HG03432 (cell line): ENCODE results near the gene SLC26A2.
A peak's percentile ranks its signal among the peaks of the same experiment; 100 is the strongest.

ENCODE experiments used
- ATAC-seq: cut with Tn5 transposase; IDR thresholded peaks from one replicate; pipeline ENCODE4 v1.9.1; 2021; ENCODE audit warnings: mild to moderate bottlenecking, moderate library complexity; ENCODE audit not compliant: unreplicated experiment

SLC26A2 gene

DNA sequence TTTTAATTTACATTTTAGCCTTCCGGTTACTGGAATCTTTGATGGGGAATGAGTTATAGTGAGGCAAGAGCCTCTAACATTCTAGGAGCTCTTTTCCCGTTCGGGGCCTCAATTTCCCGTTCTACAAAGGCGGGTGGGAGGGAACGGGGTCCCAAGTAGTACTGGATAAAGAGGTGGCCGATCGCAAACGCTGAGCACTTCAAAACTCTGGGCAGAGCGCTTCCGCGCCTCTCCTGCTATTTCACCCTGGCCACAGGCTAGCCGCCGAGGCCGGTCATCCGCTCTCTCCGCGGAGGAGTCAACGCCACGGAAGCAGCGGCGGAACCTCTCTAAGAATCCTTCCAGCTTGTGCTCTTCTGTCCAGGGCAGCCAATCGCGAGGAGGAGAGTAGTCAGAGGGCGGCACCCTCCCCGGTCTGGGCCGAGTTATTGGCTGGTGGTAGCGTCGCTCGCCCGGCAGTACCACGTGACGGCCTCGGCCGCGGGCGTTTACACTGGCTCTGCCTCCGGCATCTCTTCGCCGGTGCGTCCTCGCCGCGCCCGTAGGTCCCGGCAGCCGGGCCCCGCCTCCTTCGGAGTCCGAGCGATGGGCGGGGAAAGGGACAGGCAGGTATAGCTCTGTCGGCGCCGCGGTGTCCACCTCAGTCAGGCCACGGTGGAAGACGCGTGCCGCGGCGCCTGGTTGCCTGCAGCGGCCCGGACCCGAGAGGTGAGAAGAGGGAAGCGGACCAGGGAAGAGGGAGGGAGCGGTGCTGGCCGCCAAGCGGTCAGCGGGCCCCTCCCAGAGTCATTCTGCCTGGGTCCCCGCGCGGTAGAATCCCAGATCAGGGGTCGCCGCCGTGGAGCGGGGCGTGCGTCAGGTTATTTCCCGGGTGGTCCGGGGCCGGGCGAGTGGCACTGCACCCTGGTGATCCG lies at the start of gene SLC26A2:
TSS of gene SLC26A2 (plus strand) at position 487 of the 914 bp plus-strand sequence. CDS start 16,895 bp downstream, outside the sequence.
- peak; percentile 99 for ATAC-seq

DNA sequence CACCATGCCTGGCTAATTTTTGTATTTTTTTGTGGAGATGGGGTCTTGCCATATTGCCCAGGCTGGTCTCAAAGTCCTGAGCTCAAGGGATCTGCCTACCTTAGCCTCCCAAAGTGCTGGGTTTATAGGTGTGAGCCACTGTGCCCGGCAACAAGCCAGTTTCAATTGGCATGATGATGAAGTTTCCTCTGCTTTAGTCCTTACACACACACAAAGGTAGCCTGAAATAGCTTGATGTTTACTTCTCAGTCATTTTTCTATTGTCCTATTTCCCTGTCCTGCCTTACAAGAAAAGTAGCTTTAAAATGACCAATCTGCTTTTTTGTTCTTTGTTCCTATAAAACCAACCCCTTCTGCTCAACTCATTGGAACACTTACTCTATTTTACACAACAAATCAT lies 49.5 kb upstream of the SLC26A2 start:
- ATAC-seq = no peak

DNA sequence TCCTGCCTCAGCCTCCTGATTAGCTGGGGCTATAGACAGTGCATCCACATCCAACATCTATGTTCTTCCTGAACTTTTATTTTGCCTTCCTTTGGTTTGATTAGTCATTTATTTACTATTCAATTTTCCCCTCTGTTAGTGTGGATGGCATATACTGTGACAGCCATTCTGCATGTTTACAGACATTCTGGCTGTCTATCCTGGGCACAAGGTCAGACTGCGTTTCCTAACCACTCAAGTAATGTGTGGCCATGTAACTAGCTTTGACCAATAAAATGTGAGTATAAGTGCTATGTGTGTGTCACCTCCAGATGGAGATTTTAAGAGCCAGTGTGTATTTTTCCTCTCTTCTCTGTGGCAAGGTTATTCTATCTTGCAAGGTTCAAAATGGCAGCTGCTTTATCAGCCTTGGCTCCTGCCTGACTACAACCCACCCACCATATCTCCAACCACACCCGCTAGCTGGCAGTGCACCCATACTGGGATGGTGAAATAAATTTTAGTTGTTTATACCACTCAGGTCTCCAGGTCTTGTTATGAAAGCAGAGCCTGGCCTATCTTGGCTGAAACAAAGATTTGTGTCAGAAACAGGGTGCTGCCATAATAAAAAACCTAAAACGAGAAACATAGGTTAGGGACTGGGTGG lies 48.2 kb upstream of the SLC26A2 start:
- no peak for ATAC-seq

DNA sequence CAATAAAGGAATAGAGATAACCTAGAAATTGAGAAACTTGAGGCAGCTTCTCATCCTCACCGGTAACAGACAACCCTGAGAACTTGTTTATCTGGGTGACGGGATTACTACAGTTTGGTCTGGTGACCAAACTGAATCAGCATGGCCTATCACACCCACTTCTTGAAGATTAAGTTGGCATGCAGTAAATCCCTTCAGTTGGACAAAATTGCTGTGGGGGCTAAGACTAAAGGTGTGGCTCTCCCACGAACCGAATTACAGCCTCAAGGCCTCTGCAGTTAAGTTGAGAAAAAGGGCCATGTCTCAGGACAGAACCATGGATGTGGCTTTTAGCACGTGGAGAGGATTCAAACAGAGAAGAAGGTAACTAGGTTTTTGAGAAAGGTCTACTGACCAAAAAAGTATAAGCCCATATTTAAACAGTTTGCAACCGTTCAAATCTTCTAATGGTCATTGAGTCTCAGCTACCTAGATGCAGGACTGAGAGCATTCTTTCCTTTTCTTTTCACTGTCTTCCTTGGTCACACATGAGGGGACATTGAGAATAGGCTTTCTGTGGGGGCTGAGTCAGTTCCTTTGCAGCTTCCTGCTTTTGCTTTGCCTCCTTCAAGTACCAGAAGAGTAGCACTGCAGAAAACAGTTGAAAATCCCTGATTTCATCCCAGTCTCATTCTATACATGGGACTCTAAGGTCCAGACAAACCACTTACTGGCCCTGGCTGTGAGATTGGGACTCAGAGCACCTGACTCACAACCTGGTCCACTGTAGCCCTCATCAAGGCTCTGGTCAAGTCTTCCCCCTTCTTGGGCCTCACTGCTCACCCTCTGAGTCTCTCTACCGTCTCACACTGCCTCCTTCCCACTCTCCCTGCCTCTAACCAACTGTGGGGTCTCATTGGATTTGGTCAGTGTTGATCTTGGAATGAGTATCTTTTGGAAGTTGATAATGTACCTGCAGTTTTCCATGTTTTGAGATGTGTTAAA lies 46.8 kb upstream of the SLC26A2 start:
- no peak for ATAC-seq

DNA sequence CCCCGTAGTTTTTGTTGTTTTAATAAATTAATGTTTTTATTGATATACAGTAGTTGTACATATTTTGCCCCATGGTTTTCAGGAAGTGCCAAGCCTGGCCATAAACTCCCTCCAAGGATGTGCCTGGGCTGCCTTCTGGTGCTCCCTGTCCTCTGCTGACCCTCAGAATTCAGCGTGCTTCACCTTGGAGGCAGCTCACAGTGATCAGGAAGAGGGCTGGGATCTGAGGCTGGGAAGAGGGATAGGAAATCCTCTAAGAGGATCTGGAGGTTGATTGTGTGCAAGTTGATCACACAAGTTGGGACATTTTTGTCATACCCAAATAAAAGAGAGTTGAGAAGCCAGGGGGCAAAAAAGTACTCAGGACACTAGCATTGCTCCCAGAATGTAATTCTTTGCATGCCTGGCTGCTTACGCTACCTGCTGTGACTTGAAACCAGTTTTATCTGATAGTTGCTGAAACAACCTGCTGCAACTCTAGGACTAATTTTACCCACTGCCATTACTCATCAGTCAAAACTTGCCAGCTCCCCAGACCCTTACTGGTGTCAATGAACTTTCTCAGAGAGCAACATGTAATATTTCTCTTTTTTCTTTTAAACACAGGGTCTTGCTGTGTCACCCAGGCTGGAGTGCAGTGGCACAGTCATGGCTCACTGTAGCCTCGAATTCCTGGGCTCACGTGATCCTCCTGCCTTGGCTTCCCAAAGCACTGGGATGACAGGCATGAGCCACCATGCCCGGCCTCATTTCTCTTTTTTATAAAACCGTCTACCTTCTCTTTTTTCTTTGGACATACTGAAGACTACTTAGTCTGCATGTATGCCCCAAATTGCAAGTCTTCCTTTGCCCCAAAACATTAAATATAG lies 44.9 kb upstream of the SLC26A2 start:
- no peak for ATAC-seq

DNA sequence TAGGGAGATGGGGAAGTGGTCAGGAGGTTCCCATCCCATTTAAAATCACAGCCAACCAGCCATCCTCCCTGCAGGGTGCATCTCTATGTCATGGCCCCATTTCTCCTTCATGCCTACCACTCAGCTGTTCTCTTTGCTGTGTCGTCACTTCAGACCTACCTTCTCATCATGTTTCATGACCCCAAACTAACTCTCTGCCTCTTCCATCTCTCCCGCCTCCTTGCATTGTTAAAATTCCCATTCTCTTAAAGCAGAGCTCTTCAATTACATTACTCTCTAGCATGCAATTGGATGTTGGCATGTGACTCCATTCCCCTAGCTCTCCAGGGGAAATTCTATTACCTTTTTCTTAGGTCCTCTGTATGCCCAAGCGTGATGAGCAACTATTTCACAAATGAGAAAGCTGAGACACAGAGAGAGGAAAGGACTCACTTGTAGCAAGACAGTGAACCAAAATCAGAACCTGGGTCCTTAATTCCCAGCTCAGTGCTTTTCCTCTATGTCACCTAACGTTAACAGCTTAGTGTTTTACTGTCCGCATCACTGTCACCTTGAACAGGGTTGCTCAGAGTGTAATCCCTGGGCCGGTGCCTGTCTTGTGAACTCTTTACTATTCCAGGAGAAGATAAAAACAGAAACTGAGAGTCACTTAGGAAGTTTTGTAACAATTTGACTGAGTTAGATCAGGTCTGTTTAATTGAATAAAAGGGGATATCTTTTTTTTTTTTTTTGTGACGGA lies 44.1 kb upstream of the SLC26A2 start:
- no peak for ATAC-seq

DNA sequence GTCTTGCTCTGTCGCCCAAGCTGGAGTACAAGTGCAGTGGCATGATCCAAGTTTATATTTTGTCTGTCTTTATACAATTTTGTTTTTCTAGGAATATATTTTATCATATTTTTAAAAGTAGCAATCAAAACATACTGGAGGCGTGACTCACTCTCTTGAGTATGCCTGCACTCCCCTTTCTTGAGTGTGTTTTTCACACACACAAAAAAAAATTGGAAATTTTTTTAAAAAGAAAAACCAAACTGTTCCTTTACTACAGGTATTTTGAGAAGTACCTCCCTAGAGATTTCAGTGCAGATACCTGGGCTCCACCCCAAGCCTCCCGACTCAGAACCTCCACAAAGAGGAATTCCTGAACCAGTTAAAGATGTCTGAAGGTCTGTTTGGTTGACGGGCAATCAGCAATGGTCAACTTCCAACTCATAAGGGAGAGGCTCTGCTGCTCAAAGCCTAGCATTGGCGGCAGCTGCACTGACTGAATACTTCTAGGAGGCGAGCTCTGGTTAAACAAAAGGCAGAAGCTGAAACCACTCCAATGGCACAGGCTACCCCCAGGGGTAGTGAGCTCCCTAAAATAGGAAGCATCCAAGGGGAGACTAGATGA lies 43.4 kb upstream of the SLC26A2 start:
- ATAC-seq = no peak

DNA sequence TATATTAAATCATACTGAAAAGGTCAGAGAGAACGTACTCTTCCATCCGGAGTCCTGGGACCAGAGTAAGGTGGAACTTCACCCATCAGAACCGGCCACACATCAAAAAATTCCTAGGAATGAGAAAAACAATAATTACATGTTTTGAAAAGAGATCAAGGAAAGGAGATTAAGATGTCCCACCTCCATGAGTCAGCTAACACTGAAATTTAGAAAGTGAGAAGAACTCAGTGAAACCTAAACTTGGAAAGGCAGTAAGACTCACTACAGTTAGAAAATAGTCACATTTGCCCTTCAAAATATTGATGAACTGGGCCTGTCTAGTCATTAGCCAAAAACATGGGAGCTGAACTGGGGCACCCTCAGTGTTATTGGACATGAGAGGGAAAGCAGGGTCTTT lies 39.0 kb upstream of the SLC26A2 start:
- ATAC-seq = no peak

DNA sequence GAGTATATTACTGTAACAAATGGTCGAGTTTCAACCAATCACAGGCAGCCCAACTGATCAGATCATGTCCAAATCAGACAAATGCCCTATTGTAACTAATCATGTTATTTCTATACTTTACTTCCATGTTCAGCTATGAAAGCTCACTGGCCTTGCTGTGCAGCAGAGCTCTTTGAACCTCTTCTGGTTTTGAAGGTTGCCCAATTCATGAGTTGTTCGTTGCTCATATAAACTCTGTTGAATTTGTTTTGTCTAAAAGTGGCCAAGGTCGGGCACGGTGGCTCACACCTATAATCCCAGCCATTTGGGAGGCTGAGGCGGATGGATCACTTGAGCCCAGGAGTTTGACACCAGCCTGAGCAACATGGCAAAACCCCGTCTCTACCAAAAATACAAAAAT lies 37.6 kb upstream of the SLC26A2 start:
- no peak for ATAC-seq

DNA sequence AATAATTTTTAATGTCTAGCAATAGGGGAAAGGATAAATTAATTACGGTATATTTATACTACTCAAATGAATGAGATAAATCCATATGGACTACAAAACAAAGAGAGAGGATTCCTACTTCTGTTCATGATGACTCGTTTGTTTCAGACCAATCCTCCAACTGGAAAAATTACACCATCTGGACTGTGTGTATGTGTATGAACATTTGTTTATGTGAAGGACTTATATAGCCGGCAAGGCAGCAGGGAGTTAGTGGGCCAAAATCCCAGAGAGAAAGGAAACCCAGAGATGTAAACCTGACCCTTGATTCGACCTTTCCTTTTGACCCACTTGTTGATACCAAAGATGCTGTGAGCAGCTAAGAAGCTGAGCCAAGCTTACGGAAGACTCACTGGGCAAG lies 36.1 kb upstream of the SLC26A2 start:
- no peak for ATAC-seq

DNA sequence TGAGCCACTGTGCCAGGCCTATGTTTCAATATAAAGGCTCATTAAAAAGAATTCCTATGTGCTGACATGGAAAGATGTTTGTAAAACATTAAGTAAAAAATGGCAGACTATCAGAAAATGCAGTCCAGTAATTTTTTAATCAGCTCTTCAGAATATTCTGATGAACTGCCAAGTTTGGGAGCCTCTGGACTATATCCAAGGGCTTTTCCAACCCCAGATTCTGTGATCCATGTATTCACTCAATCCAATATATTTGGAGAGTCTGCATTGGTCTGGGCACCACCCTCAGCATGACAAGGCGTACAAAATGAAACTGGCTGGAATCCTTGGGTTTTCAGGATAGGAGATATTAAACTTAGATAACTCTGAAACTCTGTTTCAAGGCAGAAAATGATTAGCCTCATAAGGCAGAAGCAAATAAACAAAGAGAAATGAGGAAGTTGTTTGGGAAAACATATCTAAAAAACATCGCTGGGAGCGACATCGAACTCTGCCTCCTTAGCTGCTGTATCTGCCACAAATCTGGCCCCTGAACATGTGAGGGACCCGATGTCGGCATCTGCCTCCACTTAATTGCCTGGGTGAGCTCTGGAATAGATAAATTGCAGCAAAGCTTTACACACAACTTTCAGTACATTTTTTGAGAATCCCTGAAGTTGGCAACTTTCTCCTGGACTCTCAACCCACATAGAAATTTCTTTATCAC lies 30.4 kb upstream of the SLC26A2 start:
- no peak for ATAC-seq

DNA sequence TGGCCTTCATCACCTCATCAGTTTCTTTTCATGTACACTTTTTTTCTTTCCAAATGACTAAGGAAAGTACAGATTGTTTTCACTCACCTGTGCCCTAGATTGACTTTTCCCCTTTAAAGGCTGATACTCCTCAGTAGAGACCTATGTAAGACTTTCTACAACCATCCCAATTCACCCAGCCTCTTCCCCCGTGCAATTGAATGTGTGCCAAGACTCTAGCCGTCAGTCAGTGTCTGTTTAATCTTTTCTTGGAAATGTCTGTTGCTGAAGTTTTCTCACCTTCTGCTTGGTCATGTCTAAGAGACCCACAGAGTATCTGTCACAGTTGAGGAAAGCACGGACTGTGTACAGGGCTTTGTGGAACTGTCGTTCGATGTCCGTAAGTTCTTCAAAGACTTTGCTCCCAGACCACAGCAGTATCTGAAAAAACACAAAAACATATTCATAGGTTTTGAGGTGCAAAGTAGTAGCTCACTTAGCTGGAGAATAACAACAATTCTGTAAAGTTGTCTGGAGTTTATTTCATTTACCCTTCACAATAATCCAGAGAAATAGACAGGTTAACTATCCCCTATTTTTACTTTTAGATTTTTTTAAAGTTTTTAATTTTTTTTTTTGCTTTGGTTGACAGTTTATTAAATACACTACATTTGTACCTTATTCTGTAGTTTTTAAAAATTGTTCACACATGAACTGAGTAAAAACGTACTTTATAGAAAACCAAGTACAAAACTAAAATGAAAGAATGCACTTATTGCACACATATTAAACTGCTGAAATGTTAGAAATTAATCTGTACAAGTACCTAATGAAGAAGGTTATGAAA lies 29.6 kb upstream of the SLC26A2 start:
- no peak for ATAC-seq

DNA sequence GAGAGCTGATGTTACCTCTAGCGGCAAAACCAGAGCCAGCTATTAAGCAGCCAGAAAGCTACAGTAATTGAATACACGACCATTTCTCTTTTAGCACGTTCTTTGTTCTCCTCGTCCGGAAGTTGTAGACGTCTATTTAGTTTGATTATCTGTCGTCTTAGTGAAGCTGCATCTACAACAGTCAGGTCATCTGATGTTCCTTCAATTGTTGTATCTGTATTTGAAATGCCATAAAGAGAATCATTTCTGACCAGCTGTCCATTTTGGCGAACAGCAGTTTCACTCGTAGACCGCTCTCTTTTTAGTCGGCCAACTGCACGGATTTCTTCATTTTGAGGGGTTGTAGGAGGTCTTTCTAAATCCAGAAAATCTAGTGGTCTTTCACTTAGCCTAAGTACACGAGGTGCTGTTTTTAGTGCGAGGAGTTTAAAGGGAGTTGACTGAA lies 28.5 kb upstream of the SLC26A2 start:
- no peak for ATAC-seq

DNA sequence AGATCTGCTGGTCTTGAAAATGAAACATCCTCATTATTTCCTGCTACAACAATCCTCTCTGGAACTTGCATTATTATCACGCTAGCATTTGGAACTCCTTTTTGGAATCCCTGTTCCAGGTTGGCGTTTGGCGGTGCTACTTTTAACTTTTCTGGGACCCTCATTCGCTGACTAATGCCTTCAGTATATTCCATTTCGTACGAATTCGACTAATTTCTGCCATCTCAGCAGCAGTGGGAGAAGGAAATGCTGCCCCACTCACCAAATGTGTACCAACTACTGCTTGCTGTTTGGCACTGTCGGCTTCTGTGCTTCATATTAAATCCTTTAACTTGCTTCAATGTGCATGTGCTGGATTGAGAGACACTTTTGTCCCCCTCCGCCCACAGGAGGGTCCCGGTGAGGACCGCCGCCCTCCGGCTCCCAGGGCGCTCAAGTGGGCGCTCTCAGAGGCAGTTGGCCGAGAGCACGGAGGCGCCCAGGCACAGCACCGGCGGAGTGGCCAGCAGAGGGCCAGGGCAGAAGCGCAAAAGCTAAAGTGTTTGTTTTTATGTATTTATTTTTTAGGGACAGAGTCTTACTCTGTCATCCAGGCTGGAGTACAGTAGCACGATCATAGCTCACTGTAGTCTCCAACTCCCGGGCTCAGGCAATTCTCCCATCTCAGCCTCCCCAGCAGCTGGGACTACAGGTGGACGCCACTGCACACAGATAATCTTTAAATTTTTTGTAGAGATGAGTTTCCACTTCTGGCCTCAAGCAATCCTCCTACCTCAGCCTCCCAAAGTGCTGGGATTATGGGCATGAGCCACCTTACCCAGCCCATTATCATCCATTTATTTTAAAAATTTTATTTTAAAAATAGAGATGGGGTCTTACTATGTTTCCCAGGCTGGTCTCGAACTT lies 27.9 kb upstream of the SLC26A2 start:
- ATAC-seq = no peak

DNA sequence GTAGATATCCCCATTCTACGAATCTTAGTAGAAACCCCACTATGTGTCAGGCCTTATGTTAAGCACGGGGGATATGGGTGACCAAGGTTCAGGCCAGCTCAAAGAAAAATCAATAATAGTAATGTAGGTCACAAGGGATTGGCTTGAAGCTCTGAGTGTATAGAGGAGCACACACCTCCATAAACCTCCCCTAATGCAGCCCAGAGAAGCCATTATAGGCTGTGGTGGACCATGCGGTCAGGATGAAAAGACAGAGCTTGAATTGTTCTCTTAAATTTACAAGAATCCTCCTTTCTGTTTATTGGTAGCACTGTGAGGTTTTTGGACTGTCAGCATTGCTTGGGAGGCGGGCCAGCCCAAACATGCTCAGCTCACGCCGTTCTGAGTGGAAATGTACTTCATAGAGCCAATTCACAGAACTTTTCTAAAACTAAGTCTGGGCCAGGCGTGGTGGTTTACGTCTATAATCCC lies 25.1 kb upstream of the SLC26A2 start:
- ATAC-seq = no peak

DNA sequence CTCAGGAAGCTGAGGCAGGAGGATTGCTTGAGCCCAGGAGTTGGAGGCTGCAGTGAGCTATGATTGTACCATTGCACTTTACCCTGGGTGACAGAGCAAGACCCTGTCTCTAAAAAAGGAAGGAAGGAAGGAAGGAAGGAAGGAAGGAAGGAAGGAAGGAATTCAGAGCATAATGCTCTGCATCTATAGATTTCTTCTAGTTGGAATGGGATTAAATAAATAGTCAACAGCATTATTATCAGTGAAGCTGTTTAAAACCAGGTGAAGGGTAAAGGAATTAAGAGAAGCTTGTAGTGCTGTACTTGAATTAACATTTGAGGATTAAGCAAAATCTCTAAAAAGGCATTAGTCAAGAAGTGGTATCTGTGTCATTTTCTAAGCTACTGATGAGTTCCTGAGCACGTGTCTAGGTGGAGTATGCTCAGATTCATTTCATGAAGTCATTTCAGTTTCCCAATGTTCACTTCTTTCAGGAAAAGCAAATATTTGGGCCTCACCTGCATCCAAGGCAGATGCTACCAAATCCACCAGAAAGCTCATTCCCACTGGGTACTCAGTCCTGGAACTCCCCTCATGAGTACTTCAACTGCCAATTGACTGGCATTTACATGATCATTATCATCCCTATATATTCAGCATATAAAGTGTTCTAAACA lies 24.4 kb upstream of the SLC26A2 start:
- no peak for ATAC-seq
